ENCODE results near the gene TFAP2E.
"Not testable (repeated sequence)": the region's sequence is repeated elsewhere in the genome, so short reads cannot be mapped to it uniquely, and the experiment has no call there.

Gene TFAP2E

GRCh38 chr1:35571263-35571662, 1.9 kb upstream of the TFAP2E start:
- no peak for TF ChIP-seq CTCF (IDR thresholded peaks at IDR 0.05; ENCODE audit: control extremely low read depth, extremely low read depth, low read depth, missing control alignments)
- POLR2A ChIA-PET: no interaction called here
- no peak for DNase-seq (ENCODE audit: extremely low spot score)
- CTCF ChIA-PET: interaction anchor here (0.7 to 4.2 kb wide), 13 partner anchors 9 to 204 kb away, joined by 3 to 45 read pairs (median 3); no protein-coding TSS in a partner anchor

GRCh38 chr1:35572296-35572695, 818 bp upstream of the TFAP2E start:
- POLR2A ChIA-PET: interaction anchor here (1.5 kb wide), 1 partner anchor 15 kb away, joined by 3 read pairs; the partner anchor contains the start of genes KIAA0319L and NCDN
- CTCF ChIA-PET: interaction anchor here (0.7 to 4.2 kb wide), 10 partner anchors 8 to 203 kb away, joined by 3 to 45 read pairs (median 5); no protein-coding TSS in a partner anchor
- no peak for DNase-seq (ENCODE audit: extremely low spot score)
- no peak for TF ChIP-seq CTCF (IDR thresholded peaks at IDR 0.05; ENCODE audit: control extremely low read depth, extremely low read depth, low read depth, missing control alignments)

GRCh38 chr1:35574125-35574654, 1.1 kb downstream of the TFAP2E start:
- DNase-seq (ENCODE audit: extremely low spot score): no peak
- ChIA-PET CTCF (interaction anchor here (1.0 to 1.6 kb wide), 4 partner anchors 10 to 121 kb away, joined by 3 to 6 read pairs (median 3); no protein-coding TSS in a partner anchor), POLR2A (no interaction called here)
- no peak for TF ChIP-seq CTCF (IDR thresholded peaks at IDR 0.05; ENCODE audit: control extremely low read depth, extremely low read depth, low read depth, missing control alignments)

GRCh38 chr1:35574655-35575415, 1.7 kb downstream of the TFAP2E start:
- no peak for TF ChIP-seq CTCF (IDR thresholded peaks at IDR 0.05; ENCODE audit: control extremely low read depth, extremely low read depth, low read depth, missing control alignments)
- ChIA-PET POLR2A (no interaction called here), CTCF (interaction anchor here (1.2 to 1.6 kb wide), 3 partner anchors 10 to 152 kb away, joined by 3 to 6 read pairs (median 6); no protein-coding TSS in a partner anchor)
- no peak for DNase-seq (ENCODE audit: extremely low spot score)

- no peak for DNase-seq (ENCODE audit: extremely low spot score)
- TF ChIP-seq CTCF (IDR thresholded peaks at IDR 0.05; ENCODE audit: control extremely low read depth, extremely low read depth, low read depth, missing control alignments): no peak
- ChIA-PET POLR2A (no interaction called here), CTCF (interaction anchor here (1.1 to 1.8 kb wide), 4 partner anchors 11 to 151 kb away, joined by 3 to 8 read pairs (median 6); no protein-coding TSS in a partner anchor)
Measured at GRCh38 chr1:35575416-35575958, 2.4 kb downstream of the TFAP2E start.

GRCh38 chr1:35576061-35576765, 3.1 kb downstream of the TFAP2E start:
- CTCF ChIA-PET: interaction anchor here (0.7 to 3.3 kb wide), 5 partner anchors 8 to 151 kb away, joined by 3 to 29 read pairs (median 6); no protein-coding TSS in a partner anchor
- no peak for DNase-seq (ENCODE audit: extremely low spot score)

GRCh38 chr1:35576766-35577070, 3.6 kb downstream of the TFAP2E start:
- POLR2A ChIA-PET; DNase-seq (ENCODE audit: extremely low spot score): not testable (repeated sequence)
- CTCF ChIA-PET: interaction anchor here (0.7 to 3.3 kb wide), 5 partner anchors 8 to 150 kb away, joined by 3 to 29 read pairs (median 6); no protein-coding TSS in a partner anchor

More at GRCh38 chr1:35576061-35576765, 3.1 kb downstream of the TFAP2E start:
- POLR2A ChIA-PET: no interaction called here
- TF ChIP-seq CTCF (IDR thresholded peaks at IDR 0.05; ENCODE audit: control extremely low read depth, extremely low read depth, low read depth, missing control alignments): no peak

Data from GM10248 (cell line).